HG03469 (cell line): Measurements from ENCODE around the gene MUC20.
"Not testable (repeated sequence)": the region's sequence is repeated elsewhere in the genome, so short reads cannot be mapped to it uniquely, and the experiment has no call there.

Source experiments
- ATAC-seq: cut with Tn5 transposase; IDR thresholded peaks from one replicate; pipeline ENCODE4 v1.9.1; 2021; ENCODE audit warnings: mild to moderate bottlenecking, moderate library complexity, moderate number of reproducible peaks; ENCODE audit not compliant: unreplicated experiment

Gene MUC20

GRCh38 chr3:195727606-195728195 is 6.9 kb downstream of the MUC20 start:
- ATAC-seq, result no peak

- not testable (repeated sequence) for ATAC-seq
Measured at GRCh38 chr3:195728789-195729188, 8.0 kb downstream of the MUC20 start.

GRCh38 chr3:195729476-195730251 is 8.9 kb downstream of the MUC20 start:
- no peak for ATAC-seq

GRCh38 chr3:195731356-195731905 is 10.7 kb downstream of the MUC20 start:
- no peak for ATAC-seq

- ATAC-seq, result no peak
Measured at GRCh38 chr3:195732940-195733339, 12.2 kb downstream of the MUC20 start.

- no peak for ATAC-seq
Measured at GRCh38 chr3:195735036-195735695, 14.4 kb downstream of the MUC20 start.

GRCh38 chr3:195736866-195737490 is 16.2 kb downstream of the MUC20 start:
- ATAC-seq, result no peak

GRCh38 chr3:195737782-195738181 is 17.0 kb downstream of the MUC20 start:
- not testable (repeated sequence) for ATAC-seq

GRCh38 chr3:195738274-195739044 is 17.7 kb downstream of the MUC20 start:
- no peak for ATAC-seq

- no peak for ATAC-seq
Measured at GRCh38 chr3:195739561-195740111, 18.9 kb downstream of the MUC20 start.

GRCh38 chr3:195744437-195744836 is 23.7 kb downstream of the MUC20 start:
- ATAC-seq, result no peak

GRCh38 chr3:195746346-195746745 is 25.6 kb downstream of the MUC20 start:
- ATAC-seq, result no peak

- ATAC-seq, result no peak
Measured at GRCh38 chr3:195746751-195747150, 26.0 kb downstream of the MUC20 start.

- ATAC-seq, result no peak
Measured at GRCh38 chr3:195748661-195749060, 27.9 kb downstream of the MUC20 start.

- not testable (repeated sequence) for ATAC-seq
Measured at GRCh38 chr3:195749101-195749500, 28.3 kb downstream of the MUC20 start.

GRCh38 chr3:195750797-195751520 is 30.2 kb downstream of the MUC20 start:
- no peak for ATAC-seq

- no peak for ATAC-seq
Measured at GRCh38 chr3:195751560-195751959, 30.8 kb downstream of the MUC20 start.

- ATAC-seq, result no peak
Measured at GRCh38 chr3:195752066-195752465, 31.3 kb downstream of the MUC20 start.

GRCh38 chr3:195752546-195753331 is 32.0 kb downstream of the MUC20 start:
- ATAC-seq, result no peak
